ENCODE measurements around the gene PSMB9. TPM values are rescaled to one million over a fixed set of nuclear protein-coding genes. Genes with fewer than 3 reads are reported as not detected.

The PSMB9 gene
- total and polyA plus RNA-seq, 9 of the 15 experiments (the other 6 are each of a cell fraction or from before 2014, with no cell fraction given) = 1.1 to 3.7 (median 2.4) TPM

GRCh38 chr6:32838114-32838958 lies 15.7 kb upstream of the PSMB9 start, which contains the start of gene TAP2 (continued):
- TF ChIP-seq ZNF395 (CRISPR knock-in tag; IDR thresholded peaks at IDR 0.05) (no peak), IFI16 (CRISPR knock-in tag; IDR thresholded peaks at IDR 0.05) (no peak), NCOA1 (IDR thresholded peaks at IDR 0.05; ENCODE audit: low read depth) (peak; percentile 65; the same call in 1 of the 2 replicates), SRSF3 (IDR thresholded peaks at IDR 0.05; ENCODE audit: insufficient read depth, low read length) (no peak), ZNF121 (CRISPR knock-in tag; conservative IDR thresholded peaks at IDR 0.05) (no peak), ZBTB11 (CRISPR knock-in tag; IDR thresholded peaks at IDR 0.05) (peak in 1 of 3 experiments; percentile 67; a peak in 2 of 6 replicates), TAF15 (IDR thresholded peaks at IDR 0.05; ENCODE audit: low read depth, low read length) (no peak), RFX7 (CRISPR knock-in tag; IDR thresholded peaks at IDR 0.05) (no peak), TAL1 (IDR thresholded peaks at IDR 0.05) (no peak), CAMTA2 (CRISPR knock-in tag; conservative IDR thresholded peaks at IDR 0.05) (no peak), ZKSCAN8 (CRISPR knock-in tag; IDR thresholded peaks at IDR 0.05) (no peak), PYGO2 (tag; IDR thresholded peaks at IDR 0.05) (no peak), HMG20A (CRISPR knock-in tag; conservative IDR thresholded peaks at IDR 0.05) (no peak), STAT5B (CRISPR knock-in tag; IDR thresholded peaks at IDR 0.05) (no peak), ZBTB12 (CRISPR knock-in tag; IDR thresholded peaks at IDR 0.05) (no peak), PRMT5 (CRISPR knock-in tag; IDR thresholded peaks at IDR 0.05) (no peak), NFE2L1 (tag; IDR thresholded peaks at IDR 0.05; ENCODE audit: borderline replicate concordance, low read depth) (no peak), ZNF253 (CRISPR knock-in tag; conservative IDR thresholded peaks at IDR 0.05) (no peak), ARNT (IDR thresholded peaks at IDR 0.05) (no peak)
- TF ChIP-seq, protein P1, sequence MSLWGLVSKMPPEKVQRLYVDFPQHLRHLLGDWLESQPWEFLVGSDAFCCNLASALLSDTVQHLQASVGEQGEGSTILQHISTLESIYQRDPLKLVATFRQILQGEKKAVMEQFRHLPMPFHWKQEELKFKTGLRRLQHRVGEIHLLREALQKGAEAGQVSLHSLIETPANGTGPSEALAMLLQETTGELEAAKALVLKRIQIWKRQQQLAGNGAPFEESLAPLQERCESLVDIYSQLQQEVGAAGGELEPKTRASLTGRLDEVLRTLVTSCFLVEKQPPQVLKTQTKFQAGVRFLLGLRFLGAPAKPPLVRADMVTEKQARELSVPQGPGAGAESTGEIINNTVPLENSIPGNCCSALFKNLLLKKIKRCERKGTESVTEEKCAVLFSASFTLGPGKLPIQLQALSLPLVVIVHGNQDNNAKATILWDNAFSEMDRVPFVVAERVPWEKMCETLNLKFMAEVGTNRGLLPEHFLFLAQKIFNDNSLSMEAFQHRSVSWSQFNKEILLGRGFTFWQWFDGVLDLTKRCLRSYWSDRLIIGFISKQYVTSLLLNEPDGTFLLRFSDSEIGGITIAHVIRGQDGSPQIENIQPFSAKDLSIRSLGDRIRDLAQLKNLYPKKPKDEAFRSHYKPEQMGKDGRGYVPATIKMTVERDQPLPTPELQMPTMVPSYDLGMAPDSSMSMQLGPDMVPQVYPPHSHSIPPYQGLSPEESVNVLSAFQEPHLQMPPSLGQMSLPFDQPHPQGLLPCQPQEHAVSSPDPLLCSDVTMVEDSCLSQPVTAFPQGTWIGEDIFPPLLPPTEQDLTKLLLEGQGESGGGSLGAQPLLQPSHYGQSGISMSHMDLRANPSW (CRISPR knock-in tag; IDR thresholded peaks at IDR 0.05) = no peak

Data from K562 (cell line).